Stimulated activated CD4-positive, alpha-beta T cell treated with anti-CD3 and anti-CD28 coated beads, Interleukin-2, amount 100 ng/mL, for 48 hours (primary cell): Measurements from ENCODE around the gene ANHX.

ENCODE experiments used
- DNase-seq, 2 donors: peaks; one replicate each; pipeline ENCODE4 v3.0.0-alpha.2; 2020

Gene ANHX

DNA sequence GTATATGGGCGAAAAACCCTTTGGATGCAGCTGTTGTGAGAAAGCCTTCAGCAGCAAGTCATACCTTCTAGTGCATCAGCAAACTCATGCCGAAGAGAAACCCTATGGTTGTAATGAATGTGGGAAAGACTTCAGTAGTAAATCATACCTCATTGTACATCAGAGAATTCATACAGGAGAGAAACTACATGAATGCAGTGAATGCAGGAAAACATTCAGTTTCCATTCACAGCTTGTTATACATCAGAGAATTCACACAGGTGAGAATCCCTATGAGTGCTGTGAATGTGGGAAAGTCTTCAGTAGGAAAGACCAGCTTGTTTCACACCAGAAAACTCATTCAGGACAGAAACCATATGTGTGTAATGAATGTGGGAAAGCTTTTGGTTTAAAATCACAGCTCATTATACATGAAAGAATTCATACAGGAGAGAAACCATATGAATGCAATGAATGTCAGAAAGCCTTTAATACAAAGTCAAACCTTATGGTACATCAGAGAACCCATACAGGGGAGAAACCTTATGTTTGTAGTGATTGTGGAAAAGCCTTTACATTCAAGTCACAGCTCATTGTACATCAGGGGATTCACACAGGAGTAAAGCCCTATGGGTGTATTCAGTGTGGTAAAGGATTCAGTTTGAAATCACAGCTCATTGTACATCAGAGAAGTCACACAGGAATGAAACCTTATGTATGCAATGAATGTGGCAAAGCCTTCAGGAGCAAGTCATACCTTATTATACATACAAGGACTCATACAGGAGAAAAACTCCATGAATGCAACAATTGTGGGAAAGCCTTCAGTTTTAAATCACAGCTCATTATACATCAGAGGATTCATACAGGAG, 33.0 kb downstream of the ANHX start:
- DNase-seq = no peak

DNA sequence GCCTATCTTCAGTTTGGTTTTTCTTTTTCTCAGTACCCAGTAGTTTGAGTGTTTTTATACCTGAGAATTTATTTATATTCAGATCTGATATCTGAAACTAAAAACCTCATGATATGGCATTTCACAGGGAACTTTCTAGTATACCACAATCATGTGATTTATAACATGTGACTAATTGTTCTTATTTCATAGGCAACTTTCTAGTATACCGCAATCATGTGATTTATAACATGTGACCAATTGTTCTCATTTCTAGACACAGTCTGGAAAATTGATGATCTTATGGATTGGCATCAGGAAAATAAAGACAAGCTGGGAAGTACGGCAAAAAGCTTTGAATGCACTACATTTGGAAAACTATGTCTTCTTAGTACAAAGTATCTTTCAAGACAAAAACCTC, 33.8 kb downstream of the ANHX start:
- no peak for DNase-seq

DNA sequence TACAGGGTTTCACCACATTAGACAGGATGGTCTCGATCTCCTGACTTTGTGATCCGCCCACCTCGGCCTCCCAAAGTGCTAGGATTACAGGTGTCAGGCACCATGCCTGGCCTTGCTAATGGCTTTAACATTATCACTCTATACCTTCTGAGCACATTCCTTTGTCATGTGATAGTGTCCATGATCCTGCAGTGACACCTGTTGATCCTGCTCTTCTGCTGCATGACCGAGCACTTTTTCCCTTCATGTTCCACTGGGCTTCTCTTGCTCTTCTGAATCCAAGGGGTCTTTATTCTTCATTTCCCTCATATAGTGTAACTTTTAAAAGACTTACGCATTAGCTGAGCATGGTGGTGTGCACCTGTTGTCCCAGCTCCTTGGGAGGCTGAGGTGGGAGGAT, 42.8 kb downstream of the ANHX start:
- DNase-seq = no peak

DNA sequence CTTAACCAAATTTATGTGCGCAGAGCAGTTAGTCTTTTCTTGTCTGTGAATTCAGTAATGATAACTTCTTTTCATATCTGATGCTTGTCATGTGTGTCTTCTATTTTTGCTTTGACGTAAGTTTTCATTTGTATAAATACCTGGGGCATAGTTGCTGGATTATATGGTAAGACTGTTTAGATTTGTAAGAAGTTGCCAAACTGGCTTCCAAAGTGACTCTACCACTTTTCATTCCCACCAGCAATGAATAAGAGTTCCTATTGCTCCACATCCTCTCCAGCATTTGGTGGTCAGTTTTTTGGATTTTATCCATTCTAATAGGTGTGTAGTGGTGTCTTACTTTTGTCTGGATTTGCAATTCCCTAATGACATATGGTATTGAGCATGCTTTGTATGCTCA, 45.5 kb downstream of the ANHX start:
- no peak for DNase-seq

DNA sequence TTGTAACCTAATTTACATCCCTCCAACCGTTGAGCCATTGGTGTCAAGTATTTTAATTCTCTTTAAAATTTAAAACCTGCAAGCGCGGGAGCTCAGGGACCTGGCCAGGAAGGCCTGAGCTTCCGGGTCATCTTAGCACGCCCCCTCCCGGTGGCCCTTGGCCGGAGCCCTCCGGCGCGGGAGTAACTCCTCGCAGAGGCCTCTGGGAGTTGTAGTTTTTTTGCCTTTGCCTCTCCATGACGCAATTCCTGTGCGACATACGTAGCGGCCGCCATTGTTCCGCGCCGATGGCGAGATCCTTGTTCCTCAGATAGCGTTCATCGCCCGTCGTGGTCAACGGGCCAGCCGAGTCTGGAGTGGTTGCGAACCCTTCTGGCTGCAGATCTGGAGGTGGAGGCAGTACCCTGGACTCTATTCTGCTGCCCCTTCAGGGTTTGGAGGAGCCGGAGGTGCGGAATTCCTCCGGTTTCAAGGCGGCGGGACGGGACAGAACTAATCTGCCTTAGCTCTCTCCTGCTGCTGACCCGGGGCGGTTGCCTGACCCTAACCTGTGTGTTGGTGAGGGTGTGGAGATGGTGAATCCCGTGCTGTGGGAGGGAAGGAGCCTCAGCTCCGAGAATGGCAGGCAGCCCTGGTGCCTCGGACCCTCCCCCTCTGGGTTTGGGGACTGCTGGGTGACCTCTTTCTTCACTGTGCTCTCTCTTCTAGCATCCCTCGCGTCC, 54.3 kb downstream of the ANHX start, which contains the start of gene ZNF268:
ZNF268 (plus strand) TSS at position 258 of the 722 bp plus-strand sequence. CDS start 503 bp downstream, outside the sequence.
- peak; percentile 90 to 93 for DNase-seq

DNA sequence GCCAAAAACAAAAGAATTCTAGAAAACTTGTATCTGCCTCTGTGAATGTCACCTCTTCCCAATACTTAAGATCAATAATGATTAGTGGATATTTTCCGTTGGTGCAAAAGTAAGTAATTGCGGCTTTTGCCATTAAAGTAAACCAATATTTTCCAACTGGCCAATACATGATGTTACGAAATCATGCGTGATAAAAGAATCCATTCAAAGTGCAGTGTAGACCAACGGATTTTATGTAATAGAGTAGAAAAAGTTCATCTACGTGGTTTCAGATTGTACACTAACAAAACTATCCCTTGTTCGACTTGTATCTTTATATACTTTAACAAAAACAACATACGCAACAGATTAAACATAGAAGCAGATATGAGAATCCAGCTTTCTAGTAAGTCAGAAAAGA, 55.0 kb downstream of the ANHX start:
- no peak for DNase-seq

DNA sequence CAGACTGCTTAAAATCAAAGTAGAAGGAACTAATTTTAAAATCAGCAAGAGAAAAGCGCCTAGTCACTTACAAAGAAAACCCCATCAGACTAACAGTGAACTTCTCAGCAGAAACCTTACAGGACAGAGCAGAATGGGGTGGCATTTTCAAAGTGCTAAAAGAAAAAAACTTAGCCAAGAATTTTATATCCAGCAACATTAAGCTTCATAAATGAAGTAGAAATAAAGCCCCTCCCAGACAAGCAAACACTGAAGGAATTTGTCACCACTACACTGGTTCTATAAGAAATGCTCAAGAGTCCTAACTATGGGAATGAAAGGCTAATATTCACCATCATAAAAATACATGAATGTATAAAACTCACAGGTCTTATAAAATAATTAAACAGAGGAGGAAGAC, 60.8 kb downstream of the ANHX start:
- DNase-seq = no peak

DNA sequence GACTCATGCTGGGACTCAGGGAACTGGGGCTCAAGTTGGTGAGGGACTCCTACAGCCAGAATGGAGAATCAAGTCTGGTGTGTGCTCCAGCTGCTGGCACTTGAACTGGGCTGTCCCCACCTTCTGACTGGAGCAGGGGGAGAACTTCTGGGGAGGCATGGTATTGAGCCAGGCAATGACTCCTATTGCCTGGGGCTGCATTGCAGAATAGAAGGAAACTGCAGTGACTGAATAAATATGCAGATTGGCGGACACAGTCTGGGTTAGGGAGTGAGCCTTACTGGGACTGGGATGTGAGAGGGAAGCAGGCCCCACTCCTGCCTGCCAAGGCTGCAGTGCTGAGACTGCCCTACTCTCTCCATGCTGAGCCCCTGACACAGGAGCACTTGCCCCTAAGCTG, 63.2 kb downstream of the ANHX start:
- DNase-seq = no peak
